HepG2 (cell line): Measurements from ENCODE around the gene MKRN3. TPM values are rescaled to one million over a fixed set of nuclear protein-coding genes. Genes with fewer than 3 reads are reported as not detected.

Experiments used
- ATAC-seq: fragments of 200-7000 bp; cut with Tn5 transposase; 3 replicates; pipeline ENCODE4 v1.9.1; 2020; ENCODE audit warnings: mild to moderate bottlenecking, moderate library complexity
- BruUV-seq: library from RNA; stranded (reverse); fragments of 400-500 nt; replicated peaks from 2 replicates; lab custom pipeline; 2021; lab: Mats Ljungman, UMichigan
- CTCF ChIA-PET: fragments of 300-600 bp; formaldehyde crosslinking; extraction: SDS; loops from one replicate; lab custom pipeline; 2021; ENCODE audit warnings: low total read pairs, inconsistent platforms, low intra/inter-chr PET ratio; lab: Yijun Ruan, JAX
- POLR2A ChIA-PET: fragments of 350-600 bp; sonication (Branson Sonifier 250); formaldehyde crosslinking; loops from one replicate; lab custom pipeline; 2020; ENCODE audit warnings: antibody characterized with exemption, inconsistent platforms; lab: Yijun Ruan, JAX
- DNase-seq: peaks from one replicate; pipeline ENCODE4 v3.0.0-alpha.2; 2015; ENCODE audit warnings: low spot score
- FAIRE-seq: peaks from 3 replicates; lab custom pipeline; 2011; peaks lifted over from hg19 to GRCh38; lab: Jason Lieb, UNC
- H2AFZ ChIP-seq: one replicate; pipeline ENCODE4 v1.6.1; 2011; ENCODE audit warnings: low read length, inconsistent platforms
- H3K27ac ChIP-seq: fragments of 300-600 bp; 3 replicates; pipeline ENCODE4 v1.8.0; 2011; ENCODE audit warnings: mixed run types, mild to moderate bottlenecking, mixed read lengths, low read length, inconsistent platforms; ENCODE audit not compliant: insufficient read depth; ENCODE audit errors: extremely low read length
- H3K27me3 ChIP-seq, 2 experiments: fragments of 200-600 bp in 1 of 2; 2 replicates in 1 of 2; 3 replicates in 1 of 2; pipeline versions ENCODE4 v1.6.0 to v1.8.0; 2011; ENCODE audit warnings: low read length in 2 of 2, mild to moderate bottlenecking in 2 of 2, moderate library complexity in 2 of 2, inconsistent platforms in 1 of 2; ENCODE audit not compliant: insufficient read depth in 2 of 2, control insufficient read depth in 1 of 2
- H3K36me3 ChIP-seq, 2 experiments: fragments of 200-600 bp in 1 of 2; replicated peaks in 1 of 2; 2 replicates in 1 of 2; 3 replicates in 1 of 2; pipeline versions ENCODE4 v1.5.1 to v1.8.0; 2011; ENCODE audit warnings: low read length in 2 of 2, inconsistent platforms in 1 of 2; ENCODE audit not compliant: insufficient read depth in 2 of 2, control insufficient read depth in 1 of 2
- H3K4me1 ChIP-seq: 2 replicates; pipeline ENCODE4 v1.5.1; 2012; ENCODE audit warnings: low read length, inconsistent platforms; ENCODE audit not compliant: insufficient read depth
- H3K4me2 ChIP-seq: 2 replicates; pipeline ENCODE4 v1.6.0; 2011; ENCODE audit warnings: low read depth, low read length, inconsistent platforms
- H3K4me3 ChIP-seq, 3 experiments: fragments of 200-600 bp in 1 of 3; sonication (generic), shearing (Covaris generic) in 1 of 3; replicated peaks in 1 of 3; 2 replicates each; pipeline ENCODE4 v1.5.1; 2011 to 2016; ENCODE audit warnings: low read length in 3 of 3, inconsistent platforms in 2 of 3, low read depth in 2 of 3, mild to moderate bottlenecking in 2 of 3, control low read depth in 1 of 3, mixed read lengths in 1 of 3; ENCODE audit not compliant: insufficient read depth in 1 of 3
- H3K79me2 ChIP-seq: one replicate; pipeline ENCODE4 v1.6.1; 2011; ENCODE audit warnings: low read length, inconsistent platforms; ENCODE audit not compliant: insufficient read depth
- H3K9ac ChIP-seq: 2 replicates; pipeline ENCODE4 v1.6.0; 2011; ENCODE audit warnings: mild to moderate bottlenecking, low read depth, low read length, inconsistent platforms; ENCODE audit not compliant: insufficient read depth
- H3K9me3 ChIP-seq: 2 replicates; pipeline ENCODE4 v1.5.1; 2012; ENCODE audit warnings: mild to moderate bottlenecking, low read length
- H4K20me1 ChIP-seq: 2 replicates; pipeline ENCODE4 v1.6.0; 2011; ENCODE audit warnings: inconsistent platforms, mild to moderate bottlenecking, low read length, moderate library complexity; ENCODE audit not compliant: insufficient read depth
- ATF7 ChIP-seq, 2 experiments: fragments of 450-650 bp in 1 of 2; sonication (generic) in 1 of 2; formaldehyde crosslinking in 1 of 2; IDR thresholded peaks; 2 replicates each; pipeline versions ENCODE4 v1.4.0 to v1.6.1; 2016 to 2020; ENCODE audit warnings: antibody characterized with exemption in 1 of 2, mild to moderate bottlenecking in 1 of 2, missing genetic modification reagents in 1 of 2
- CREB1 ChIP-seq, 2 experiments: fragments of 450-650 bp in 1 of 2; IDR thresholded peaks; 2 replicates each; pipeline ENCODE4 v1.6.1; 2016 to 2017; ENCODE audit warnings: control low read depth in 1 of 2, mild to moderate bottlenecking in 1 of 2, missing compliant biosample characterization in 1 of 2, missing genetic modification characterization in 1 of 2
- EHMT2 ChIP-seq: fragments of 200-600 bp; sonication (generic); IDR thresholded peaks from 2 replicates; pipeline ENCODE4 v1.7.0; 2017; ENCODE audit warnings: antibody characterized with exemption, low read depth, low read length, borderline replicate concordance
- FOXA1 ChIP-seq, 2 experiments: fragments of 450-650 bp in 1 of 2; sonication (generic) in 1 of 2; formaldehyde crosslinking in 1 of 2; IDR thresholded peaks; 2 replicates each; pipeline versions ENCODE4 v1.4.0 to v1.6.1; 2016 to 2020; ENCODE audit warnings: missing genetic modification reagents in 1 of 2
- FOXK2 ChIP-seq: fragments of 450-650 bp; IDR thresholded peaks from 2 replicates; pipeline ENCODE4 v1.6.1; 2016
- GZF1 ChIP-seq: sonication (generic); formaldehyde crosslinking; IDR thresholded peaks from 2 replicates; pipeline ENCODE4 v1.5.1; 2020; ENCODE audit warnings: mild to moderate bottlenecking, missing genetic modification reagents
- MTF2 ChIP-seq: sonication (generic); formaldehyde crosslinking; IDR thresholded peaks from 2 replicates; pipeline ENCODE4 v1.5.0; 2020; ENCODE audit warnings: missing genetic modification reagents, borderline replicate concordance
- RNF2 ChIP-seq: fragments of 450-650 bp; conservative IDR thresholded peaks from 2 replicates; pipeline ENCODE4 v1.6.1; 2016; ENCODE audit warnings: low read depth
- ZFP82 ChIP-seq: sonication (generic); formaldehyde crosslinking; IDR thresholded peaks from 2 replicates; pipeline ENCODE4 v1.5.1; 2020; ENCODE audit warnings: mild to moderate bottlenecking, missing genetic modification reagents, borderline replicate concordance
- ZNF17 ChIP-seq: sonication (generic); formaldehyde crosslinking; IDR thresholded peaks from 2 replicates; pipeline ENCODE4 v1.5.0; 2020; ENCODE audit warnings: mild to moderate bottlenecking, missing genetic modification reagents
- ZNF20 ChIP-seq: sonication (generic); formaldehyde crosslinking; IDR thresholded peaks from 2 replicates; pipeline ENCODE4 v1.4.0; 2020; ENCODE audit warnings: mild to moderate bottlenecking, moderate library complexity, missing genetic modification reagents
- ZNF329 ChIP-seq: sonication (generic); formaldehyde crosslinking; IDR thresholded peaks from 2 replicates; pipeline ENCODE4 v1.9.0; 2021; ENCODE audit warnings: low read depth, mild to moderate bottlenecking, missing genetic modification reagents
- ZNF747 ChIP-seq: sonication (generic); formaldehyde crosslinking; IDR thresholded peaks from 2 replicates; pipeline ENCODE4 v1.8.1; 2023; ENCODE audit warnings: missing genetic modification reagents, mild to moderate bottlenecking, borderline replicate concordance
- WGBS: methylation state at CpG from one replicate; pipeline ENCODE4 v1.1.6; 2017; ENCODE audit warnings: low lambda C conversion rate; 5-methylcytosine and 5-hydroxymethylcytosine counted together
- in situ Hi-C: cut with HindIII; loops from 2 replicates; pipeline ENCODE4 v1.10.0; 2017; ENCODE audit warnings: low pct_unique_long_range_greater_than_20kb; ENCODE audit not compliant: extremely low pct_ligation_motif_present
- intact Hi-C: fragments of 100-400 bp; cut with micrococcal nuclease; formaldehyde crosslinking; loops from one replicate; pipeline ENCODE4 v1.10.0; 2022; ENCODE audit not compliant: unreplicated experiment
- polyA plus RNA-seq, 8 experiments: library from polyadenylated mRNA; depleted of rRNA in 3 of 8; stranded (reverse) in 7 of 8; unstranded in 1 of 8; fragments of >200 nt; fragmentation: Illumina TruSeq in 4 of 8; extraction: Trizol in 4 of 8; gene quantifications; 2 replicates each; pipeline versions ENCODE4 v1.2.1 to v1.2.3, GENCODE V29; 2011 to 2016; ENCODE audit warnings: low read depth in 4 of 8, missing spikeins in 1 of 8, mixed read lengths in 1 of 8; ENCODE audit not compliant: insufficient read depth in 1 of 8
- total RNA-seq, 5 experiments: library from RNA; depleted of rRNA; stranded (reverse); fragments of >200 nt; fragmentation: Illumina TruSeq; extraction: Trizol; gene quantifications; 2 replicates each; pipeline ENCODE4 v1.2.3, GENCODE V29; 2016; ENCODE audit warnings: low read depth in 1 of 5
- TF ChIP-seq, protein P1 (sequence below): fragments of 450-650 bp; IDR thresholded peaks from 2 replicates; pipeline ENCODE4 v1.6.1; 2016
- TF ChIP-seq, protein P2 (sequence below): sonication (generic); formaldehyde crosslinking; IDR thresholded peaks from 2 replicates; pipeline ENCODE4 v1.4.0; 2020; ENCODE audit warnings: missing genetic modification reagents

MKRN3 gene
- total and polyA plus RNA-seq, 2 of the 13 experiments (the other 11 are each of a cell fraction or from before 2014, with no cell fraction given): 2.4 to 5.2 TPM

DNA sequence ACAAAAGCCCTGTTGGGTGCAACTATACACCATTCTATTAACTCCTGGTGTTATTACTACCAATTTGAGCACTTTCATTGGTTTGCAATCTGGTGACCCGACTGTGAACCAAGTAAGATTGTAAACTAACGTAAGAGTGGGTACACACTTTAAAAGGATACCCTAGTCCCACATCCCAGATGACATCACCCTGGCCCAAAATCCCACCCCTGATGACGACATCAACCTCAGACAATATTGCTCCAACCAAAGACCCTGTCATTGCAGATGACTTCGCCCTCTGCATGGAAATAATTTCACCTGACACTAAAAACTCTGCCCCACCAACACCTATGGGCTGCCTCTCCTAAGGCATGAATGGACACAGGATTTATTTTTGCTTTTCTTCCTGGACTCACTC, 25.6 kb upstream of the MKRN3 start:
- no peaks in the 10 kb centered on the region for H3K4me1 ChIP-seq
- POLR2A ChIA-PET: no interaction called here
- H3K79me2 ChIP-seq: no peaks in the 10 kb centered on the region
- no TSS peak for BruUV-seq
- intact Hi-C loops: loop anchor here (10.0 kb wide), 1 partner anchor 55 kb away; no protein-coding TSS in a partner anchor
- 7% methylated on average over 4 of the region's 4 CpGs for WGBS
- TF ChIP-seq ZNF747 (CRISPR knock-in tag) (no peak), RNF2 (no peak), CREB1 (IDR thresholded peaks at IDR 0.05) (peak; percentile 88), CREB1 (CRISPR knock-in tag; IDR thresholded peaks at IDR 0.05) (no peak), ZNF329 (no peak), ZFP82 (no peak), FOXK2 (no peak), ZNF20 (CRISPR knock-in tag) (no peak), GZF1 (no peak), ZNF17 (CRISPR knock-in tag) (no peak), ATF7 (IDR thresholded peaks at IDR 0.05) (peak; percentile 95), ATF7 (CRISPR knock-in tag; IDR thresholded peaks at IDR 0.05) (no peak), EHMT2 (no peak), FOXA1 (IDR thresholded peaks at IDR 0.05) (no peak), FOXA1 (CRISPR knock-in tag; IDR thresholded peaks at IDR 0.05) (no peak), MTF2 (CRISPR knock-in tag) (no peak)
- TF ChIP-seq, protein P1, sequence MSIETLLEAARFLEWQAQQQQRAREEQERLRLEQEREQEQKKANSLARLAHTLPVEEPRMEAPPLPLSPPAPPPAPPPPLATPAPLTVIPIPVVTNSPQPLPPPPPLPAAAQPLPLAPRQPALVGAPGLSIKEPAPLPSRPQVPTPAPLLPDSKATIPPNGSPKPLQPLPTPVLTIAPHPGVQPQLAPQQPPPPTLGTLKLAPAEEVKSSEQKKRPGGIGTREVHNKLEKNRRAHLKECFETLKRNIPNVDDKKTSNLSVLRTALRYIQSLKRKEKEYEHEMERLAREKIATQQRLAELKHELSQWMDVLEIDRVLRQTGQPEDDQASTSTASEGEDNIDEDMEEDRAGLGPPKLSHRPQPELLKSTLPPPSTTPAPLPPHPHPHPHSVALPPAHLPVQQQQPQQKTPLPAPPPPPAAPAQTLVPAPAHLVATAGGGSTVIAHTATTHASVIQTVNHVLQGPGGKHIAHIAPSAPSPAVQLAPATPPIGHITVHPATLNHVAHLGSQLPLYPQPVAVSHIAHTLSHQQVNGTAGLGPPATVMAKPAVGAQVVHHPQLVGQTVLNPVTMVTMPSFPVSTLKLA: no peak
- TF ChIP-seq, protein P2, sequence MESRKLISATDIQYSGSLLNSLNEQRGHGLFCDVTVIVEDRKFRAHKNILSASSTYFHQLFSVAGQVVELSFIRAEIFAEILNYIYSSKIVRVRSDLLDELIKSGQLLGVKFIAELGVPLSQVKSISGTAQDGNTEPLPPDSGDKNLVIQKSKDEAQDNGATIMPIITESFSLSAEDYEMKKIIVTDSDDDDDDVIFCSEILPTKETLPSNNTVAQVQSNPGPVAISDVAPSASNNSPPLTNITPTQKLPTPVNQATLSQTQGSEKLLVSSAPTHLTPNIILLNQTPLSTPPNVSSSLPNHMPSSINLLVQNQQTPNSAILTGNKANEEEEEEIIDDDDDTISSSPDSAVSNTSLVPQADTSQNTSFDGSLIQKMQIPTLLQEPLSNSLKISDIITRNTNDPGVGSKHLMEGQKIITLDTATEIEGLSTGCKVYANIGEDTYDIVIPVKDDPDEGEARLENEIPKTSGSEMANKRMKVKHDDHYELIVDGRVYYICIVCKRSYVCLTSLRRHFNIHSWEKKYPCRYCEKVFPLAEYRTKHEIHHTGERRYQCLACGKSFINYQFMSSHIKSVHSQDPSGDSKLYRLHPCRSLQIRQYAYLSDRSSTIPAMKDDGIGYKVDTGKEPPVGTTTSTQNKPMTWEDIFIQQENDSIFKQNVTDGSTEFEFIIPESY (CRISPR knock-in tag): no peak
- in situ Hi-C loops: no loop called here
- no peak for DNase-seq
- H3K27ac ChIP-seq: no peak overlapping the region
- no peak for ATAC-seq
- CTCF ChIA-PET: no interaction called here
- no peaks in the 10 kb centered on the region for H3K36me3 ChIP-seq
- no peak overlapping the region for H2AFZ ChIP-seq
- H4K20me1 ChIP-seq: no peaks in the 10 kb centered on the region
- no peak overlapping the region for H3K4me3 ChIP-seq
- H3K27me3 ChIP-seq: no peaks in the 10 kb centered on the region
- no peak for FAIRE-seq
- H3K4me2 ChIP-seq: no peak overlapping the region
- H3K9ac ChIP-seq: no peak overlapping the region
- H3K9me3 ChIP-seq: no peaks in the 10 kb centered on the region
